Nephron (organoid): ENCODE data around the gene HMGN5.

Experiments
- H3K27ac Mint-ChIP-seq, 3 experiments: 2 replicates each; pipeline ENCODE4 v1.8.0; 2020; ENCODE audit warnings: mixed read lengths in 3 of 3, mild to moderate bottlenecking in 2 of 3, moderate library complexity in 1 of 3
- H3K27me3 Mint-ChIP-seq: 2 replicates; pipeline ENCODE4 v1.8.0; 2021; ENCODE audit warnings: low read depth, mild to moderate bottlenecking, moderate library complexity, mixed read lengths
- H3K36me3 Mint-ChIP-seq: 2 replicates; pipeline ENCODE4 v1.8.0; 2020; ENCODE audit warnings: low read depth, mixed read lengths
- H3K4me1 Mint-ChIP-seq: 2 replicates; pipeline ENCODE4 v1.8.0; 2020; ENCODE audit warnings: mixed read lengths
- H3K4me3 Mint-ChIP-seq, 3 experiments: 2 replicates each; pipeline ENCODE4 v1.8.0; 2020; ENCODE audit warnings: mild to moderate bottlenecking in 3 of 3, mixed read lengths in 3 of 3, moderate library complexity in 2 of 3
- H3K9me3 Mint-ChIP-seq: 2 replicates; pipeline ENCODE4 v1.8.0; 2020; ENCODE audit warnings: mixed read lengths
- TF ChIP-seq, protein P1 (sequence below), 3 experiments: fragments of 200-600 bp; sonication (generic); IDR thresholded peaks; one replicate each; pipeline ENCODE4 v1.5.0; 2021; ENCODE audit warnings: antibody characterized with exemption in 3 of 3; ENCODE audit not compliant: unreplicated experiment in 3 of 3

Gene HMGN5

DNA sequence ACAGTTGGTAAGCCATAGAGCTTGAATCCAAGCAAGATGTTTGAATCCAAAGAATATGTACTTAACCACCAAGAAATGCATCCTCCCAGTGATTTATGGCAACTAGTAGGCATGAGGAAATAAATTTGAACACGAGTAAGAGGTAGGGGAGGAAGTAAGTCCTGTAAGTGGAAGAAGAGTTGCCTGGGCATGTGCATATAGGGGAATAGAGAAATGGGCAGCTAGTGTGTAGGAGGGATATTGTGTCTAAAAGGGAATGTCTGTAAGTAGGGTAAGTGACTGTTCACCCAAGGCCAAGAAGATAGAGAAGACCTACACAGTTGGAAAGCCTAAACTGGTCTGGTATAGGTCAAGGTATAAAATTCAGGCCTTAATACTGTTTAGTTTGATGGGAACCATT lies 4.8 kb upstream of the HMGN5 start:
- H3K27me3 Mint-ChIP-seq = no peaks in the 10 kb centered on the region
- H3K36me3 Mint-ChIP-seq = peaks cover 33% of the 10 kb centered on the region
- no peak overlapping the region for H3K27ac Mint-ChIP-seq
- peaks cover 10% of the 10 kb centered on the region for H3K4me1 Mint-ChIP-seq
- H3K9me3 Mint-ChIP-seq = peaks cover 14% of the 10 kb centered on the region
- TF ChIP-seq, protein P1, sequence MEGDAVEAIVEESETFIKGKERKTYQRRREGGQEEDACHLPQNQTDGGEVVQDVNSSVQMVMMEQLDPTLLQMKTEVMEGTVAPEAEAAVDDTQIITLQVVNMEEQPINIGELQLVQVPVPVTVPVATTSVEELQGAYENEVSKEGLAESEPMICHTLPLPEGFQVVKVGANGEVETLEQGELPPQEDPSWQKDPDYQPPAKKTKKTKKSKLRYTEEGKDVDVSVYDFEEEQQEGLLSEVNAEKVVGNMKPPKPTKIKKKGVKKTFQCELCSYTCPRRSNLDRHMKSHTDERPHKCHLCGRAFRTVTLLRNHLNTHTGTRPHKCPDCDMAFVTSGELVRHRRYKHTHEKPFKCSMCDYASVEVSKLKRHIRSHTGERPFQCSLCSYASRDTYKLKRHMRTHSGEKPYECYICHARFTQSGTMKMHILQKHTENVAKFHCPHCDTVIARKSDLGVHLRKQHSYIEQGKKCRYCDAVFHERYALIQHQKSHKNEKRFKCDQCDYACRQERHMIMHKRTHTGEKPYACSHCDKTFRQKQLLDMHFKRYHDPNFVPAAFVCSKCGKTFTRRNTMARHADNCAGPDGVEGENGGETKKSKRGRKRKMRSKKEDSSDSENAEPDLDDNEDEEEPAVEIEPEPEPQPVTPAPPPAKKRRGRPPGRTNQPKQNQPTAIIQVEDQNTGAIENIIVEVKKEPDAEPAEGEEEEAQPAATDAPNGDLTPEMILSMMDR (IDR thresholded peaks at IDR 0.05; ENCODE audit: unreplicated experiment in 3 of 3) = no peak
- H3K4me3 Mint-ChIP-seq = no peak overlapping the region

GRCh38 chrX:81205551-81205950 lies 3.8 kb upstream of the HMGN5 start:
- Mint-ChIP-seq H3K9me3 (peaks cover 8% of the 10 kb centered on the region), H3K4me3 (no peak overlapping the region), H3K27ac (no peak overlapping the region)

DNA sequence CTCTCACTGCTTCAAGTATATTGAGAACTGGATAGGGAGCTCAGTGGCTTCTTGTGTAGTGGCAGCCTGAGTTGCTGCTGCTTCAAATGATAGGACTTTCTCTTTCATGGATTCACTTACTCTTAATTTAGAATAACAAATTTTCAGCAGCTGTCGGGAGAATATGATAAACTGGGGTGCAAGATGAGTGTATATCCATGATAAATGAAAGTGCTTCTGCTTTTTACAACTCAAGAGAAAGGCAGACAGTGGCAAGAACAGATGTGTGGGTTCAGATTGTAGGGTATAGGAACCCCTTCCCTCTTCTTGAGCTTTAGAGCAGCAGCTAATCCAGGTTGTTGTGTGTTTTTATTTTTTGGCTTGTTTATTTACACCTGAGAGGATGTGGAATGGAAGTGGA lies 1.2 kb upstream of the HMGN5 start:
- Mint-ChIP-seq H3K27me3 (no peaks in the 10 kb centered on the region), H3K4me3 (peak overlapping the region; percentile 95 to 97 (median 96)), H3K4me1 (peaks cover 10% of the 10 kb centered on the region), H3K9me3 (peaks cover 10% of the 10 kb centered on the region), H3K36me3 (peaks cover 17% of the 10 kb centered on the region), H3K27ac (peak overlapping the region; percentile 98 to 100 (median 99))
- TF ChIP-seq, protein P1 (IDR thresholded peaks at IDR 0.05; ENCODE audit: unreplicated experiment in 3 of 3) = no peak

More at GRCh38 chrX:81205551-81205950, 3.8 kb upstream of the HMGN5 start:
- H3K36me3 Mint-ChIP-seq = peaks cover 26% of the 10 kb centered on the region
- H3K27me3 Mint-ChIP-seq = no peaks in the 10 kb centered on the region
- peaks cover 10% of the 10 kb centered on the region for H3K4me1 Mint-ChIP-seq
- TF ChIP-seq, protein P1 (IDR thresholded peaks at IDR 0.05; ENCODE audit: unreplicated experiment in 3 of 3) = no peak

DNA sequence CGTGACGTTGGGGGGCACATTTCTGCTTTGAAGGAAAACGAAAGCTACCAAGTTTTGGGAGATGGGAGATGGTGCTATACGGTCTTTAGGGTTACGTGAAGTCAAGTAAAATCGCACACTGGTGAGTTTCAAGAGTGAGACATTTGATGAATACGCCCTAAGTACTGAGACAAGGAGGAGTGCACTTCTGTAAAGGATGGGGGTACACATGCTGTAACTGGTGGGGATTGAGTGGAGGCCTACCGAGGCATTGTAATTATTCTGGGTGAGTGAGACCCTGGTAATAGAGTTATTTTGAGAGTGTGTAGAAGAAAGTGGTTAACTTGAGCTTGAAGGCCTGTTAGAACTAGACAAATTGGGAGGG lies 725 bp upstream of the HMGN5 start:
- peaks cover 10% of the 10 kb centered on the region for H3K9me3 Mint-ChIP-seq
- peaks cover 10% of the 10 kb centered on the region for H3K4me1 Mint-ChIP-seq
- H3K27me3 Mint-ChIP-seq = no peaks in the 10 kb centered on the region
- TF ChIP-seq, protein P1 (IDR thresholded peaks at IDR 0.05; ENCODE audit: unreplicated experiment in 3 of 3) = no peak
- peaks cover 13% of the 10 kb centered on the region for H3K36me3 Mint-ChIP-seq
- peak overlapping the region; percentile 95 to 97 (median 96) for H3K4me3 Mint-ChIP-seq
- peak overlapping the region; percentile 98 to 100 (median 99) for H3K27ac Mint-ChIP-seq

DNA sequence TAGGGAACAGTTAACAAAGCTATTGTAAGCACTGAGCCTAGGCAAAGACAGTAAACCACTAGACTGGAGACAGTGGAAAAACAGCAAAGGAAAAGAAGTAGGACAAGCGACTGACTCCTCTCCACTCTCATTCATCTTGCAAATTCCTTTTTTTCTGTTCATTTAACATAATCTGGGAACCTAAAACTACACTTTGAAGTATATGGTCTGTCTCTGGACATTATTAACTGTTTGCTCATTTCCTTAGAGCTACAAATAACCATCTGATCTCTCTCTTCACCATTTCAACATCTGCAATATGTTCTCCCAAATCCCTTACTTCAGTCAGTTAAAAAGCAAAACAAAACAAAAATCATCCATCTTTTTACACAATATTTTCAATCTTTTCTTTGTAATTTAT lies 642 bp downstream of the HMGN5 start:
- H3K9me3 Mint-ChIP-seq = peaks cover 12% of the 10 kb centered on the region
- H3K36me3 Mint-ChIP-seq = peaks cover 7% of the 10 kb centered on the region
- no peaks in the 10 kb centered on the region for H3K27me3 Mint-ChIP-seq
- peaks cover 10% of the 10 kb centered on the region for H3K4me1 Mint-ChIP-seq
- peak overlapping the region; percentile 98 to 100 (median 99) for H3K27ac Mint-ChIP-seq
- peak overlapping the region; percentile 95 to 97 (median 96) for H3K4me3 Mint-ChIP-seq
- TF ChIP-seq, protein P1 (IDR thresholded peaks at IDR 0.05; ENCODE audit: unreplicated experiment in 3 of 3) = no peak

DNA sequence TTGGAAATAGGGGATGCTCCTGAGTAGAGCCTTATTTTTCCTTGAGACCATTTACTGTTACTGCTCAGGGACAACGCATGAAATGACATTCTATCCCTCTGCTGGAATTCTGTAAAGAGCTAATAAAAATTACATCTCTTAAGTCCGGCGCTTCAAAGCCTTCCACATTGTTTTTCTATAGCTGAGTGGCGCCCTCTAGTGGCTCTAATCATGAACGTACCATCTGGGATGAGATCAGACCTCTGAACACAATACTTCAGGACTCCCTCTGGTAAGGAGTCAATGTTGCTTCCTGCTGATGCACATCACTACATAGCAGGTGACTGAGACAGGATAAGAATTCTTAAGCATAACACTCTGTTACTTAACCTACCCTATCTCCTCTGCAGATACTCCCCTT lies 6.0 kb downstream of the HMGN5 start:
- H3K36me3 Mint-ChIP-seq = no peaks in the 10 kb centered on the region
- TF ChIP-seq, protein P1 (IDR thresholded peaks at IDR 0.05; ENCODE audit: unreplicated experiment in 3 of 3) = peak; percentile 37 to 56 (median 41)
- H3K27ac Mint-ChIP-seq = no peak overlapping the region
- H3K9me3 Mint-ChIP-seq = peaks cover 5% of the 10 kb centered on the region
- H3K4me1 Mint-ChIP-seq = no peaks in the 10 kb centered on the region
- no peak overlapping the region for H3K4me3 Mint-ChIP-seq
- no peaks in the 10 kb centered on the region for H3K27me3 Mint-ChIP-seq
